Loucy (cell line): ENCODE results near the gene DLGAP1.

Experiments used
- H2AFZ ChIP-seq: fragments of 200-600 bp; sonication (generic); 2 replicates; pipeline ENCODE4 v1.6.0; 2016; ENCODE audit warnings: antibody characterized with exemption, mild to moderate bottlenecking, low read length, moderate library complexity
- H3F3A ChIP-seq: fragments of 200-600 bp; 2 replicates; pipeline ENCODE4 v1.6.0; 2016; ENCODE audit warnings: antibody characterized with exemption, low read depth, mild to moderate bottlenecking
- H3K27me3 ChIP-seq: fragments of 200-600 bp; sonication (generic); 2 replicates; pipeline ENCODE4 v1.6.1; 2014; ENCODE audit warnings: low read length, mild to moderate bottlenecking; ENCODE audit not compliant: insufficient read depth, poor library complexity, severe bottlenecking
- H3K36me3 ChIP-seq: fragments of 200-600 bp; sonication (generic); 2 replicates; pipeline ENCODE4 v1.6.1; 2016; ENCODE audit warnings: low read length; ENCODE audit not compliant: insufficient read depth
- H3K4me1 ChIP-seq: fragments of 200-600 bp; sonication (generic); 2 replicates; pipeline ENCODE4 v1.5.1; 2014; ENCODE audit warnings: low read length, mild to moderate bottlenecking; ENCODE audit not compliant: insufficient read depth, poor library complexity, severe bottlenecking
- H3K4me2 ChIP-seq: fragments of 200-600 bp; sonication (generic); 2 replicates; pipeline ENCODE4 v1.6.0; 2014; ENCODE audit warnings: antibody characterized with exemption, low read length, low read depth, mild to moderate bottlenecking; ENCODE audit not compliant: poor library complexity, severe bottlenecking
- H3K4me3 ChIP-seq: fragments of 200-600 bp; sonication (generic); 2 replicates; pipeline ENCODE4 v1.5.1; 2014; ENCODE audit warnings: low read length, mild to moderate bottlenecking, mixed read lengths; ENCODE audit not compliant: poor library complexity, severe bottlenecking
- H3K79me2 ChIP-seq: fragments of 200-600 bp; sonication (generic); 2 replicates; pipeline ENCODE4 v1.6.1; 2014; ENCODE audit warnings: low read length; ENCODE audit not compliant: insufficient read depth
- H3K9ac ChIP-seq: fragments of 200-600 bp; sonication (generic); 2 replicates; pipeline ENCODE4 v1.6.0; 2014; ENCODE audit warnings: mild to moderate bottlenecking, low read depth, low read length, moderate library complexity; ENCODE audit not compliant: poor library complexity, severe bottlenecking
- H3K9me2 ChIP-seq: fragments of 200-600 bp; sonication (generic); replicated peaks from 2 replicates; pipeline ENCODE4 v1.6.1; 2016; ENCODE audit warnings: low read depth, low read length, mixed read lengths
- H3K9me3 ChIP-seq: fragments of 200-600 bp; sonication (generic); 2 replicates; pipeline ENCODE4 v1.6.1; 2014; ENCODE audit warnings: mild to moderate bottlenecking, antibody characterized with exemption, low read length, low read depth; ENCODE audit not compliant: insufficient read depth
- H4K20me1 ChIP-seq: fragments of 200-600 bp; sonication (generic); 2 replicates; pipeline ENCODE4 v1.6.0; 2014; ENCODE audit warnings: antibody characterized with exemption, low read length, mild to moderate bottlenecking; ENCODE audit not compliant: insufficient read depth, poor library complexity, severe bottlenecking
- EZH2phosphoT487 ChIP-seq: fragments of 200-600 bp; IDR thresholded peaks from 2 replicates; pipeline ENCODE4 v1.6.1; 2018; ENCODE audit warnings: antibody characterized with exemption, mild to moderate bottlenecking, moderate library complexity, borderline replicate concordance
- TF ChIP-seq, protein P1 (sequence below): fragments of 200-600 bp; sonication (generic); conservative IDR thresholded peaks from 2 replicates; pipeline ENCODE4 v1.5.1; 2014; ENCODE audit warnings: mild to moderate bottlenecking, antibody characterized with exemption, low read length

The DLGAP1 gene

DNA sequence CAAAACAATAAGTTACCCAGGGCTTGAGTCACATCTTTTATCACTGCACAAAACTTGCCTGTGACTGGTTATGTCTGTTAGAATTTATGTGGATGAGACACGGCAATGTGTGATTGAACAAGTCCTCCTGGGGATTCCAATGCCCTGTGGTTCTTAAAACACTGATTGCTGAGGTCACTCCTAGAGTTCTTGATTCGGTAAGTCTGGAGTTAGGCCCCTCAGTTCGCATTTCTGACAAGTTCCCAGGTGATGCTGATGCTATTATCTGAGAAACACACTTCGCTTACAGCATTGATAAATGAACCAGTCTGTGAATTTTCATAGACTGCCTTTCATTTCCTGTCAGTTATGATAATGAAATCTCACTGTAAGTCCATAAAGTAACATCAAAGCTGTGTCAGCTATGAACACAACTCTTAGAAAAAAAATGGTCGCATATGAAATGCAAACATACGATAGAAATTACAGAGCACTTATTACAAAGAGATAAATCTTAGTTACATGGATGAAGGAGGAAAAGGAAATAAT is 214.0 kb downstream of the DLGAP1 start:
- H3K9me3 ChIP-seq, result no peaks in the 10 kb centered on the region
- H3K9ac ChIP-seq, result no peak overlapping the region
- TF ChIP-seq, protein P1, sequence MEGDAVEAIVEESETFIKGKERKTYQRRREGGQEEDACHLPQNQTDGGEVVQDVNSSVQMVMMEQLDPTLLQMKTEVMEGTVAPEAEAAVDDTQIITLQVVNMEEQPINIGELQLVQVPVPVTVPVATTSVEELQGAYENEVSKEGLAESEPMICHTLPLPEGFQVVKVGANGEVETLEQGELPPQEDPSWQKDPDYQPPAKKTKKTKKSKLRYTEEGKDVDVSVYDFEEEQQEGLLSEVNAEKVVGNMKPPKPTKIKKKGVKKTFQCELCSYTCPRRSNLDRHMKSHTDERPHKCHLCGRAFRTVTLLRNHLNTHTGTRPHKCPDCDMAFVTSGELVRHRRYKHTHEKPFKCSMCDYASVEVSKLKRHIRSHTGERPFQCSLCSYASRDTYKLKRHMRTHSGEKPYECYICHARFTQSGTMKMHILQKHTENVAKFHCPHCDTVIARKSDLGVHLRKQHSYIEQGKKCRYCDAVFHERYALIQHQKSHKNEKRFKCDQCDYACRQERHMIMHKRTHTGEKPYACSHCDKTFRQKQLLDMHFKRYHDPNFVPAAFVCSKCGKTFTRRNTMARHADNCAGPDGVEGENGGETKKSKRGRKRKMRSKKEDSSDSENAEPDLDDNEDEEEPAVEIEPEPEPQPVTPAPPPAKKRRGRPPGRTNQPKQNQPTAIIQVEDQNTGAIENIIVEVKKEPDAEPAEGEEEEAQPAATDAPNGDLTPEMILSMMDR, result no peak
- no peak for TF ChIP-seq EZH2phosphoT487
- no peaks in the 10 kb centered on the region for H3F3A ChIP-seq
- no peaks in the 10 kb centered on the region for H3K9me2 ChIP-seq
- no peaks in the 10 kb centered on the region for H3K79me2 ChIP-seq
- H3K27me3 ChIP-seq, result no peaks in the 10 kb centered on the region
- H3K4me3 ChIP-seq, result no peak overlapping the region
- H3K4me1 ChIP-seq, result no peaks in the 10 kb centered on the region
- H3K4me2 ChIP-seq, result no peak overlapping the region
- no peaks in the 10 kb centered on the region for H4K20me1 ChIP-seq
- no peaks in the 10 kb centered on the region for H3K36me3 ChIP-seq
- H2AFZ ChIP-seq, result no peak overlapping the region

DNA sequence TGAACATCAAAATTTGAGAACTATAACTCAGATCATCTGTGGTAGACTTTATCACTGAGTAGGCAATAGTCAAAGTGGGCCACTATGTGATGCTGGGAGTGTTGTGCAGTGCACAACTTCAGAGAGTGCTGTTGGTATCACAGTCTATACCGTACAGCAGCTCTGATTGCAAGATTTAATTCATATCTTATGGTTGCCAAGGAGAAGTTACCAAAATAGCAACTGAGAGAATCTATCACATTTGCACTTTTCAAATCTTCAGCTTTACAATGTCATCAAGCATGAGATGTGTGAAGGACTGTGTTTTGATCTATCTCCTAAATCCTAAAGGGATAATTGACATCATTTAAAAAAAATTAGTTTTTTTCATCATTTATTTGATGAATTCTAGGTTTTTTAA is 216.1 kb downstream of the DLGAP1 start:
- no peaks in the 10 kb centered on the region for H3K4me1 ChIP-seq
- H3K27me3 ChIP-seq, result no peaks in the 10 kb centered on the region
- H3K4me2 ChIP-seq, result no peak overlapping the region
- H3K9me3 ChIP-seq, result no peaks in the 10 kb centered on the region
- H3K9ac ChIP-seq, result no peak overlapping the region
- H4K20me1 ChIP-seq, result no peaks in the 10 kb centered on the region
- H3F3A ChIP-seq, result no peaks in the 10 kb centered on the region
- no peaks in the 10 kb centered on the region for H3K9me2 ChIP-seq
- no peak overlapping the region for H3K4me3 ChIP-seq
- TF ChIP-seq EZH2phosphoT487, result no peak
- TF ChIP-seq, protein P1, result no peak
- H3K79me2 ChIP-seq, result no peaks in the 10 kb centered on the region
- H3K36me3 ChIP-seq, result no peaks in the 10 kb centered on the region
- H2AFZ ChIP-seq, result no peak overlapping the region

DNA sequence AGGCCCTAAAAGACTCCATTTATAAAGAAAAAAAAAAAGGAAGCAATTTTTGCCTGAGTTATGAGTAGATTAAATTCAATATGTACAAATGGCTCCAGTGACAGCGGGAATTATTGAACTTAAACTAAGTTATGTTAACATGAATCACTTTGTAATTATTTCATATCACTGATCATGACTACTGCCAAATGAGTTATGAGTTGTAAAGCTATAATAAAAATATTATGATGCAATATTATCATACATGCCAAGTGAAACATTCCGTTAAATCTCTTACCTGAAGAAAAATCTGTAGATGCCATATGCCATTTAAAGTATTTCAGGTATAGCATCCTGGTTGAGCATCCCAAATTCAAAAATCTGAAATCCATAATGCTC is 217.5 kb downstream of the DLGAP1 start:
- H3K4me3 ChIP-seq, result no peak overlapping the region
- H3K27me3 ChIP-seq, result no peaks in the 10 kb centered on the region
- no peaks in the 10 kb centered on the region for H3K9me3 ChIP-seq
- no peaks in the 10 kb centered on the region for H3K79me2 ChIP-seq
- no peaks in the 10 kb centered on the region for H3K4me1 ChIP-seq
- no peaks in the 10 kb centered on the region for H4K20me1 ChIP-seq
- H3F3A ChIP-seq, result no peaks in the 10 kb centered on the region
- H2AFZ ChIP-seq, result no peak overlapping the region
- H3K36me3 ChIP-seq, result no peaks in the 10 kb centered on the region
- H3K4me2 ChIP-seq, result no peak overlapping the region
- H3K9me2 ChIP-seq, result no peaks in the 10 kb centered on the region
- H3K9ac ChIP-seq, result no peak overlapping the region
- TF ChIP-seq EZH2phosphoT487, result no peak
- TF ChIP-seq, protein P1, result no peak
